A673 (cell line): ENCODE measurements around the gene FMNL1.

Source experiments
- CTCF ChIP-seq: fragments of 300-800, 200-600 bp; sonication (generic); conservative IDR thresholded peaks from 2 replicates; pipeline ENCODE4 v1.5.1; 2017; ENCODE audit warnings: low read depth, mild to moderate bottlenecking, antibody characterized with exemption, low read length, moderate library complexity, mixed read lengths
- EZH2 ChIP-seq: fragments of 200-600 bp; sonication (generic); IDR thresholded peaks from 2 replicates; pipeline ENCODE4 v1.6.1; 2017; ENCODE audit warnings: borderline replicate concordance, low read depth, mild to moderate bottlenecking, mixed read lengths, antibody characterized with exemption, low read length; ENCODE audit not compliant: poor library complexity, severe bottlenecking

GRCh38 chr17:45227926-45228762 lies 6.5 kb downstream of the FMNL1 start:
- no peak for TF ChIP-seq CTCF
- TF ChIP-seq EZH2 = no peak
